Esophagus muscularis mucosa (tissue), 4 donors: Measurements from ENCODE around the gene GRIA2. TPM values are rescaled to one million over a fixed set of nuclear protein-coding genes. Genes with fewer than 3 reads are reported as not detected.

Experiments used
- DNase-seq: peaks from one replicate; pipeline ENCODE4 v3.0.0-alpha.2; 2017; ENCODE audit errors: extremely low spot score
- H3K27ac ChIP-seq, 4 donors: fragments of 200-600 bp; sonication (generic); replicated peaks in 1 of 4; 1 replicate in 3 of 4; 2 replicates in 1 of 4; pipeline ENCODE4 v1.5.1; 2016 to 2019; ENCODE audit warnings: mild to moderate bottlenecking in 1 of 4
- H3K27me3 ChIP-seq, 4 donors: fragments of 200-600 bp; sonication (generic); one replicate each; pipeline versions ENCODE4 v1.5.1 to v1.6.0; 2016 to 2019
- H3K36me3 ChIP-seq, 4 donors: fragments of 200-600 bp; sonication (generic); one replicate each; pipeline ENCODE4 v1.5.1; 2016 to 2019
- H3K4me1 ChIP-seq, 4 donors: fragments of 200-600 bp; sonication (generic); one replicate each; pipeline ENCODE4 v1.5.1; 2016 to 2019
- H3K4me3 ChIP-seq, 4 donors: fragments of 200-600 bp; sonication (generic); 1 replicate in 2 of 4; 2 replicates in 2 of 4; pipeline ENCODE4 v1.5.1; 2016 to 2019; ENCODE audit warnings: mild to moderate bottlenecking in 4 of 4, moderate library complexity in 1 of 4
- H3K9me3 ChIP-seq, 4 donors: fragments of 200-600 bp; sonication (generic); 1 replicate in 3 of 4; 2 replicates in 1 of 4; pipeline ENCODE4 v1.5.1; 2016 to 2019
- EP300 ChIP-seq: sonication (generic); formaldehyde crosslinking; IDR thresholded peaks from one replicate; pipeline ENCODE4 v1.6.1; 2017; ENCODE audit warnings: antibody characterized with exemption
- POLR2A ChIP-seq: fragments of 450-650 bp; IDR thresholded peaks from one replicate; pipeline ENCODE4 v1.6.1; 2017; ENCODE audit warnings: antibody characterized with exemption, moderate library complexity, mild to moderate bottlenecking, low read depth
- POLR2AphosphoS5 ChIP-seq, 2 donors: sonication (generic); formaldehyde crosslinking; IDR thresholded peaks; one replicate each; pipeline ENCODE4 v1.6.1; 2017; ENCODE audit warnings: antibody characterized with exemption in 2 of 2
- intact Hi-C: fragments of 100-400 bp; cut with DNase I; formaldehyde crosslinking; loops from one replicate; pipeline ENCODE4 v1.15.1; 2023
- small RNA-seq, 3 donors: library from RNA; depleted of rRNA; stranded (forward); fragments of <200 nt; gene quantifications; one replicate each; pipeline ENCODE3, GENCODE V24; 2016
- total RNA-seq, 4 donors: library from RNA; depleted of rRNA; stranded (reverse); fragments of >200 nt; gene quantifications; one replicate each; pipeline versions ENCODE4 v1.1.0 to v1.2.1, GENCODE V29; 2016
- TF ChIP-seq, protein P1 (sequence below), 3 experiments: fragments of 200-600 bp in 2 of 3; fragments of 450-650 bp in 1 of 3; sonication (generic) in 2 of 3; IDR thresholded peaks; one replicate each; pipeline ENCODE4 v1.5.1; 2017 to 2019; ENCODE audit warnings: antibody characterized with exemption in 3 of 3, mild to moderate bottlenecking in 2 of 3, moderate library complexity in 1 of 3

The GRIA2 gene
- total RNA-seq, 4 donors from 2014 or later = 0.06 to 0.50 (median 0.06) TPM; not detected in 1

DNA sequence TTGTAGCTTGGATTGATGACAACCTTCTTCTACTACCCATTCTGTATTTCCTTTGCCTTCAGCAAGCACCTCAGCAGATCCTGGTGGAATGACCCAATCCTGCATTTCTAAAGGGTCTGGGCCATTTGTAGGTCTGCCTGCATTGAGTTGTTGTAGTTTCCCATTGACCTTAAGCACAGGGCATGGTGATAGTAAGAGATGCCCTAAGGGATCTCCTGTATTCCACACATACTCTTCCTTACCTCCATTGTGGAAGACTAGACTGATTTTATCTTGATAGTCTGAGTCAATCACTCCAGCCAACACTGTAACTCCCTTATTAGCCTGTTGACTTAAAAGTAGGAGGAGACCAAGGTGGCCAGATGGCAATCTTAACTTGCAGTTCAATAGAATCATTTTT, 184.5 kb downstream of the GRIA2 start:
- intact Hi-C loops = no loop called here
- DNase-seq = no peak
- no peak overlapping the region for H3K27ac ChIP-seq
- peaks cover 0 to 3% (median 0%) of the 10 kb centered on the region in 4 donors for H3K4me1 ChIP-seq
- H3K36me3 ChIP-seq = no peaks in the 10 kb centered on the region
- no peak overlapping the region for H3K4me3 ChIP-seq
- TF ChIP-seq POLR2AphosphoS5 (IDR thresholded peaks at IDR 0.05) (no peak), POLR2A (no peak), EP300 (no peak)
- TF ChIP-seq, protein P1, sequence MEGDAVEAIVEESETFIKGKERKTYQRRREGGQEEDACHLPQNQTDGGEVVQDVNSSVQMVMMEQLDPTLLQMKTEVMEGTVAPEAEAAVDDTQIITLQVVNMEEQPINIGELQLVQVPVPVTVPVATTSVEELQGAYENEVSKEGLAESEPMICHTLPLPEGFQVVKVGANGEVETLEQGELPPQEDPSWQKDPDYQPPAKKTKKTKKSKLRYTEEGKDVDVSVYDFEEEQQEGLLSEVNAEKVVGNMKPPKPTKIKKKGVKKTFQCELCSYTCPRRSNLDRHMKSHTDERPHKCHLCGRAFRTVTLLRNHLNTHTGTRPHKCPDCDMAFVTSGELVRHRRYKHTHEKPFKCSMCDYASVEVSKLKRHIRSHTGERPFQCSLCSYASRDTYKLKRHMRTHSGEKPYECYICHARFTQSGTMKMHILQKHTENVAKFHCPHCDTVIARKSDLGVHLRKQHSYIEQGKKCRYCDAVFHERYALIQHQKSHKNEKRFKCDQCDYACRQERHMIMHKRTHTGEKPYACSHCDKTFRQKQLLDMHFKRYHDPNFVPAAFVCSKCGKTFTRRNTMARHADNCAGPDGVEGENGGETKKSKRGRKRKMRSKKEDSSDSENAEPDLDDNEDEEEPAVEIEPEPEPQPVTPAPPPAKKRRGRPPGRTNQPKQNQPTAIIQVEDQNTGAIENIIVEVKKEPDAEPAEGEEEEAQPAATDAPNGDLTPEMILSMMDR (IDR thresholded peaks at IDR 0.05) = no peak
- H3K27me3 ChIP-seq = no peaks in the 10 kb centered on the region
- H3K9me3 ChIP-seq = no peaks in the 10 kb centered on the region

Small RNA genes within 50 kb of the gene (small RNA-seq; reads per million reads assigned to genes)
- gene RNU6-582P = 0 reads per million in 3 donors

Other genes starting within 250 kb of the GRIA2 start
- 10 to 100 TPM; 25.3 to 38.3 (median 30.0) TPM for gene PDGFC, start 248.9 kb upstream of the GRIA2 start, total RNA-seq
- gene GLRB, start 144.6 kb upstream of the GRIA2 start, total RNA-seq = 1 to 10 TPM; 1.5 to 2.1 (median 1.8) TPM